GM23338 (cell line): ENCODE data around the gene MITF. TPM values are rescaled to one million over a fixed set of nuclear protein-coding genes. Genes with fewer than 3 reads are reported as not detected.

Experiments used
- ATAC-seq: fragments of 200-7000 bp; cut with Tn5 transposase; 3 replicates; pipeline ENCODE4 v1.9.1; 2020
- DNase-seq: peaks from one replicate; pipeline ENCODE4 v3.0.0-alpha.2; 2015; ENCODE audit warnings: low spot score
- H2AFZ ChIP-seq: fragments of 200-600 bp; sonication (generic); 2 replicates; pipeline ENCODE4 v1.8.0; 2016; ENCODE audit warnings: antibody characterized with exemption, mild to moderate bottlenecking, moderate library complexity
- H3F3A ChIP-seq: fragments of 200-600 bp; sonication (generic); replicated peaks from 2 replicates; pipeline ENCODE4 v1.8.0; 2017; ENCODE audit warnings: antibody characterized with exemption, mixed run types, low read depth
- H3K27ac ChIP-seq: fragments of 200-600 bp; sonication (generic); 2 replicates; pipeline ENCODE4 v1.6.1; 2016; ENCODE audit warnings: low read depth
- H3K27me3 ChIP-seq: fragments of 200-600 bp; sonication (generic); 2 replicates; pipeline ENCODE4 v1.8.0; 2016; ENCODE audit warnings: mild to moderate bottlenecking, mixed run types, moderate library complexity; ENCODE audit not compliant: insufficient read depth
- H3K36me3 ChIP-seq: fragments of 200-600 bp; sonication (generic); 2 replicates; pipeline ENCODE4 v1.8.0; 2016; ENCODE audit warnings: mild to moderate bottlenecking; ENCODE audit not compliant: insufficient read depth
- H3K4me1 ChIP-seq: fragments of 200-600 bp; sonication (generic); 2 replicates; pipeline ENCODE4 v1.8.0; 2016; ENCODE audit warnings: mild to moderate bottlenecking, moderate library complexity; ENCODE audit not compliant: insufficient read depth
- H3K4me2 ChIP-seq: fragments of 200-600 bp; sonication (generic); 2 replicates; pipeline ENCODE4 v1.7.1; 2017; ENCODE audit warnings: mixed run types
- H3K4me3 ChIP-seq: fragments of 200-600 bp; sonication (generic); 2 replicates; pipeline ENCODE4 v1.6.1; 2016; ENCODE audit warnings: mixed run types
- H3K79me2 ChIP-seq: fragments of 200-600 bp; sonication (generic); replicated peaks from 2 replicates; pipeline ENCODE4 v1.8.0; 2017; ENCODE audit warnings: mild to moderate bottlenecking; ENCODE audit not compliant: insufficient read depth
- H3K9me2 ChIP-seq: fragments of 200-600 bp; sonication (generic); 2 replicates; pipeline ENCODE4 v1.8.0; 2017; ENCODE audit not compliant: insufficient read depth
- H4K20me1 ChIP-seq: fragments of 200-600 bp; sonication (generic); replicated peaks from 2 replicates; pipeline ENCODE4 v1.8.0; 2017; ENCODE audit warnings: mild to moderate bottlenecking; ENCODE audit not compliant: insufficient read depth
- H3K27ac Mint-ChIP-seq: 2 replicates; pipeline ENCODE4 v1.8.0; 2020; ENCODE audit warnings: inconsistent platforms, mild to moderate bottlenecking, moderate library complexity, mixed read lengths
- H3K27me3 Mint-ChIP-seq: 3 replicates; pipeline ENCODE4 v1.8.0; 2022; ENCODE audit warnings: low read depth, mild to moderate bottlenecking, moderate library complexity, mixed read lengths, inconsistent platforms; ENCODE audit not compliant: insufficient read depth, poor library complexity
- H3K36me3 Mint-ChIP-seq: 3 replicates; pipeline ENCODE4 v1.8.0; 2021; ENCODE audit warnings: low read depth, mild to moderate bottlenecking, inconsistent platforms, moderate library complexity, mixed read lengths
- H3K4me1 Mint-ChIP-seq: 3 replicates; pipeline ENCODE4 v1.8.0; 2020; ENCODE audit warnings: mild to moderate bottlenecking, inconsistent platforms, mixed read lengths
- H3K4me3 Mint-ChIP-seq: 3 replicates; pipeline ENCODE4 v1.8.0; 2021; ENCODE audit warnings: moderate library complexity, mild to moderate bottlenecking, inconsistent platforms, mixed read lengths
- H3K9me3 Mint-ChIP-seq: 3 replicates; pipeline ENCODE4 v1.8.0; 2020; ENCODE audit warnings: moderate library complexity, mild to moderate bottlenecking, inconsistent platforms, mixed read lengths
- CREB1 ChIP-seq: fragments of 250-450 bp; sonication (Bioruptor Pico); IDR thresholded peaks from 2 replicates; pipeline ENCODE4 v1.5.0; 2020; ENCODE audit warnings: low read depth, mild to moderate bottlenecking, moderate library complexity
- CTCF ChIP-seq, 2 experiments: fragments of 200-600 bp in 1 of 2; sonication (generic) in 1 of 2; conservative IDR thresholded peaks; 2 replicates each; pipeline versions ENCODE4 v1.5.1 to v1.6.1; 2016 to 2017; ENCODE audit warnings: antibody characterized with exemption in 2 of 2, low read depth in 2 of 2, mild to moderate bottlenecking in 2 of 2, moderate library complexity in 1 of 2
- ETS1 ChIP-seq: IDR thresholded peaks from 2 replicates; pipeline ENCODE4 v1.6.1; 2016; ENCODE audit warnings: antibody characterized with exemption
- EZH2 ChIP-seq: fragments of 200-600 bp; sonication (generic); IDR thresholded peaks from one replicate; pipeline ENCODE4 v1.8.0; 2017; ENCODE audit warnings: antibody characterized with exemption, mild to moderate bottlenecking, low read depth; ENCODE audit not compliant: unreplicated experiment
- EZH2phosphoT487 ChIP-seq: fragments of 200-600 bp; sonication (generic); IDR thresholded peaks from one replicate; pipeline ENCODE4 v1.8.1; 2018; ENCODE audit warnings: antibody characterized with exemption; ENCODE audit not compliant: unreplicated experiment
- JUNB ChIP-seq: IDR thresholded peaks from one replicate; pipeline ENCODE4 v1.6.1; 2016; ENCODE audit warnings: antibody characterized with exemption; ENCODE audit not compliant: unreplicated experiment
- NANOG ChIP-seq: IDR thresholded peaks from 2 replicates; pipeline ENCODE4 v1.6.1; 2016; ENCODE audit warnings: antibody characterized with exemption, borderline replicate concordance
- POLR2AphosphoS5 ChIP-seq: IDR thresholded peaks from 2 replicates; pipeline ENCODE4 v1.6.1; 2016; ENCODE audit warnings: antibody characterized with exemption, low read depth
- REST ChIP-seq: IDR thresholded peaks from one replicate; pipeline ENCODE4 v1.6.1; 2018; ENCODE audit warnings: antibody characterized with exemption; ENCODE audit not compliant: unreplicated experiment
- STAT1 ChIP-seq: IDR thresholded peaks from one replicate; pipeline ENCODE4 v1.6.1; 2016; ENCODE audit warnings: antibody characterized with exemption; ENCODE audit not compliant: unreplicated experiment
- ZNF114 ChIP-seq: fragments of 250-450 bp; sonication (Bioruptor Pico); IDR thresholded peaks from 2 replicates; pipeline ENCODE4 v1.5.0; 2020; ENCODE audit warnings: mild to moderate bottlenecking, moderate library complexity
- ZNF331 ChIP-seq: fragments of 250-450 bp; sonication (Bioruptor Pico); IDR thresholded peaks from 2 replicates; pipeline ENCODE4 v1.5.0; 2020; ENCODE audit warnings: low read depth, mild to moderate bottlenecking, moderate library complexity
- ZNF462 ChIP-seq: fragments of 250-450 bp; sonication (Bioruptor Pico); IDR thresholded peaks from 2 replicates; pipeline ENCODE4 v1.5.0; 2020; ENCODE audit warnings: mild to moderate bottlenecking, moderate library complexity
- polyA plus RNA-seq: library from polyadenylated mRNA; unstranded; fragments of >200 nt; fragmentation: Nextera tagmentation; extraction: Ambion mirVana; gene quantifications from 2 replicates; pipeline ENCODE4 v1.2.1, GENCODE V29; 2016
- total RNA-seq: library from RNA; depleted of rRNA; stranded (reverse); fragments of >200 nt; shearing (Covaris generic); gene quantifications from 2 replicates; pipeline ENCODE4 v1.2.3, GENCODE V29; 2014

MITF gene
- total and polyA plus RNA-seq, 2 experiments from 2014 or later, result 1.9 to 2.4 TPM

GRCh38 chr3:69985266-69985665 is 246.0 kb downstream of the MITF start:
- no peaks in the 10 kb centered on the region for H3F3A ChIP-seq
- no peaks in the 10 kb centered on the region; the same call in 1 of the 2 replicates for H3K4me1 ChIP-seq
- H3K36me3 ChIP-seq, result no peaks in the 10 kb centered on the region
- no peak overlapping the region for H3K4me3 Mint-ChIP-seq
- H2AFZ ChIP-seq, result no peak overlapping the region
- no peaks in the 10 kb centered on the region for H3K79me2 ChIP-seq
- H3K36me3 Mint-ChIP-seq, result no peaks in the 10 kb centered on the region; the same call in 2 of the 3 replicates
- 0 out of 2 replicates have a peak, but pooled peaks cover 6% of the 10 kb centered on the region for H3K27me3 ChIP-seq
- peaks cover 11% of the 10 kb centered on the region; the same call in 1 of the 2 replicates for H3K9me2 ChIP-seq
- H3K9me3 Mint-ChIP-seq, result no peaks in the 10 kb centered on the region
- H3K4me2 ChIP-seq, result no peak overlapping the region
- H3K27ac Mint-ChIP-seq, result no peak overlapping the region
- no peak overlapping the region for H3K4me3 ChIP-seq
- H3K27me3 Mint-ChIP-seq, result peaks cover 4% of the 10 kb centered on the region
- H3K4me1 Mint-ChIP-seq, result peaks cover 7% of the 10 kb centered on the region; the same call in 2 of the 3 replicates
- ATAC-seq (no peak), DNase-seq (no peak)
- no peak overlapping the region for H3K27ac ChIP-seq
- TF ChIP-seq CTCF (conservative IDR thresholded peaks at IDR 0.05; ENCODE audit: low read depth in 2 of 2) (no peak), CREB1 (CRISPR knock-in tag) (no peak), ZNF331 (no peak), EZH2 (no peak), ZNF114 (no peak), REST (no peak), POLR2AphosphoS5 (no peak), NANOG (no peak), ZNF462 (no peak), JUNB (no peak), EZH2phosphoT487 (no peak), ETS1 (no peak), STAT1 (no peak)
- no peaks in the 10 kb centered on the region for H4K20me1 ChIP-seq
